NCI-H187 (cell line): Measurements from ENCODE around the gene SLMAP.

ENCODE experiments used
- DNase-seq, 2 experiments: peaks; one replicate each; lab custom pipeline; 2025; lab: John Stamatoyannopoulos, UW

The SLMAP gene

GRCh38 chr3:57755741-57756527, at the start of gene SLMAP:
SLMAP (plus strand) TSS chr3:57756309; CDS start chr3:57757652, 1,343 bp downstream.
- DNase-seq: peak; percentile 68 to 79

- no peak for DNase-seq
Observed at GRCh38 chr3:57706462-57706861, 49.6 kb upstream of the SLMAP start.

- DNase-seq: no peak
Observed at GRCh38 chr3:57709031-57709430, 47.1 kb upstream of the SLMAP start.

- no peak for DNase-seq
Observed at GRCh38 chr3:57709559-57709958, 46.5 kb upstream of the SLMAP start.

GRCh38 chr3:57715686-57716085, 40.4 kb upstream of the SLMAP start:
- DNase-seq: no peak

GRCh38 chr3:57717205-57717868, 38.8 kb upstream of the SLMAP start:
- no peak for DNase-seq

- no peak for DNase-seq
Observed at GRCh38 chr3:57718118-57718517, 38.0 kb upstream of the SLMAP start.

- DNase-seq: no peak
Observed at GRCh38 chr3:57726397-57726796, 29.7 kb upstream of the SLMAP start.

GRCh38 chr3:57727106-57727505, 29.0 kb upstream of the SLMAP start:
- DNase-seq: no peak

- DNase-seq: no peak
Observed at GRCh38 chr3:57729334-57730045, 26.6 kb upstream of the SLMAP start.

GRCh38 chr3:57730682-57731081, 25.4 kb upstream of the SLMAP start:
- DNase-seq: no peak

GRCh38 chr3:57731311-57731710, 24.8 kb upstream of the SLMAP start:
- DNase-seq: no peak

GRCh38 chr3:57733790-57734189, 22.3 kb upstream of the SLMAP start:
- no peak for DNase-seq

- DNase-seq: no peak
Observed at GRCh38 chr3:57735405-57735804, 20.7 kb upstream of the SLMAP start.

GRCh38 chr3:57737840-57738239, 18.3 kb upstream of the SLMAP start:
- DNase-seq: no peak

GRCh38 chr3:57738391-57738790, 17.7 kb upstream of the SLMAP start:
- DNase-seq: no peak

GRCh38 chr3:57740027-57740426, 16.1 kb upstream of the SLMAP start:
- no peak for DNase-seq

GRCh38 chr3:57743496-57743895, 12.6 kb upstream of the SLMAP start:
- no peak for DNase-seq

- no peak for DNase-seq
Observed at GRCh38 chr3:57745101-57745500, 11.0 kb upstream of the SLMAP start.

GRCh38 chr3:57746156-57747010, 9.7 kb upstream of the SLMAP start:
- DNase-seq: no peak

- DNase-seq: no peak
Observed at GRCh38 chr3:57749542-57749941, 6.6 kb upstream of the SLMAP start.

GRCh38 chr3:57752307-57752706, 3.8 kb upstream of the SLMAP start:
- DNase-seq: no peak
